Stimulated activated naive B cell treated with anti-CD40 and anti-IgM and Interleukin-4, amounts not matched to agents 10 μg/mL and 1 μg/mL and 100 μg/mL, for 72 hours (primary cell): Measurements from ENCODE around the gene KCNA5.

Source experiments
- ATAC-seq, 2 donors: fragments of 150-1000 bp; cut with Tn5 transposase; replicated peaks; 2 replicates each; pipeline ENCODE4 v1.10.0; 2021; ENCODE audit warnings: moderate library complexity in 1 of 2
- DNase-seq: peaks from one replicate; pipeline ENCODE4 v3.0.0; 2021
- H3K27ac Mint-ChIP-seq: one replicate; pipeline ENCODE4 v1.8.0; 2022; ENCODE audit warnings: mild to moderate bottlenecking, mixed read lengths
- H3K27me3 Mint-ChIP-seq, 2 donors: one replicate each; pipeline ENCODE4 v1.8.0; 2022; ENCODE audit warnings: mixed read lengths in 2 of 2
- H3K36me3 Mint-ChIP-seq, 2 donors: one replicate each; pipeline ENCODE4 v1.8.0; 2022; ENCODE audit warnings: mixed read lengths in 2 of 2, mild to moderate bottlenecking in 1 of 2
- H3K4me1 Mint-ChIP-seq, 2 donors: one replicate each; pipeline ENCODE4 v1.8.0; 2022; ENCODE audit warnings: mixed read lengths in 2 of 2, mild to moderate bottlenecking in 1 of 2
- H3K4me3 Mint-ChIP-seq, 2 donors: one replicate each; pipeline ENCODE4 v1.8.0; 2022; ENCODE audit warnings: mild to moderate bottlenecking in 2 of 2, mixed read lengths in 2 of 2, moderate library complexity in 1 of 2
- H3K9me3 Mint-ChIP-seq, 2 donors: one replicate each; pipeline ENCODE4 v1.8.0; 2022; ENCODE audit warnings: mixed read lengths in 2 of 2, mild to moderate bottlenecking in 1 of 2

Gene KCNA5

DNA sequence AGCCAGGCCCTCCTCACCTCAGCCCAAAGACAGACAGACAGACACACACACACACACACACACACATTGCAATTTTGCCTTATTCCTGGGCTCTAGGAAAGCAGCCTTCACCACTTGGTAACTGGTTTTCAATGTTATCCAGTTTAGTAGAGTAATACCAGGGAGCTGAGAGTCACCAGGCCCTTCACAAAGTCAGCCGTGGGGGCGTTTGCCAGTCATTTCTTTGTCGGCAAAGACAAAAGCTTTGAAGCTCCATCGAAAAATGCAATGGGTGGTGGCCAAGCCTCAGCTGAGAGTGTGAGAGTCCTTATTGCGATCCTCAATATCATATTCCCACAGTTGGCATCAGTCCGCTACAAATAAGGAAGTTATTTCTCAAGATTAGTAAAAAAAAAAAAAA lies 8.1 kb upstream of the KCNA5 start:
- Mint-ChIP-seq H3K4me1 (peaks cover 5 to 10% of the 10 kb centered on the region in 2 donors), H3K27me3 (peaks cover 16 to 20% of the 10 kb centered on the region in 2 donors), H3K9me3 (no peaks in the 10 kb centered on the region), H3K36me3 (no peaks in the 10 kb centered on the region), H3K27ac (no peak overlapping the region), H3K4me3 (no peak overlapping the region)
- ATAC-seq (no peak), DNase-seq (no peak)

DNA sequence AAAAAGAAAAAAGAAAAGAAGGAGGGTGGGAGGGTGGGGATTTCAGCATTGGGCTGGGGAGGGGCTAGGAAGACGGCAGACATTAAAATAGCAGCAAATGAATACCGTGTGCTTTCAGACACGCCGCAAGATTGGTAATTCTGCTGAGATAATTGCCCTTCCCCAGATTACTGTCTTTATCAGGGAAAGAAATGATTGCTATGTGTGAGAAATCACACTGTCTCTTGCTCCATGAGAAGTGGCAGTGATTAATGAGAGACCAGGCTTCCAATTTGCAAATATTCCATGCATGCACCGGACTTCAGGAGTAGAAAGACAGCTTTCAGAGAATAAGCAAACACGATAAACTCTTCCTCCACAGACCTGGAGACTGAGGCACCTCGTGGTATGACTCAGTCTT lies 7.6 kb upstream of the KCNA5 start:
- no peak overlapping the region for H3K27ac Mint-ChIP-seq
- H3K36me3 Mint-ChIP-seq = no peaks in the 10 kb centered on the region
- ATAC-seq (no peak), DNase-seq (no peak)
- H3K4me1 Mint-ChIP-seq = peaks cover 5 to 12% of the 10 kb centered on the region in 2 donors
- H3K4me3 Mint-ChIP-seq = no peak overlapping the region
- H3K9me3 Mint-ChIP-seq = peaks cover under 1 to 2% of the 10 kb centered on the region in 2 donors
- peaks cover 19 to 20% of the 10 kb centered on the region in 2 donors for H3K27me3 Mint-ChIP-seq

DNA sequence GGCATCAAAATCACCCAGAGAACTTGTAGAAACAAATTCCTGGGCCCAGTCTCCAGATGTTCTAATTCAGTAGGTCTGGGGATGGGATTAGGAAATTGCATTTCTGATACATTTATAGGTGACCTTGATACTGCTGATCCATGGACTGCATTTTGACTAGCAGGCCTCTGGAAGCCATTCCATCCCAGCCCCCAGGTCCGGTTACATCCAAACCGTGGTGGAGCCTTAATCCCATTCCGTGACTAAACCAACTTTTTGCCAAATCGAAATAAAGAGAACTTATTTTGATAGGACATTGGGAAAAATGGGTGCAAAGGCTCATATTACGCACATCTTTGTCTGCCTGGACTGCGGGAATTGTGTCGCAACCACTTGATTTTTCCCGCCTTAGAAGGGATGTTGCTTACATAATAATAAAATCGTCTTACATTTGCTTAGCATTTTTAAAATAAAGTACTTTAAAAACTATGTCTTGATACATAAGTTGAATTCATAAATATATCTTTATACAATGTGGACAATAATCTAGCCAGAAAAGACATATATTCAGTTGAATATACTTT lies 5.8 kb upstream of the KCNA5 start:
- ATAC-seq (no peak), DNase-seq (no peak)
- peaks cover 3 to 4% of the 10 kb centered on the region in 2 donors for H3K9me3 Mint-ChIP-seq
- H3K27ac Mint-ChIP-seq = no peak overlapping the region
- H3K27me3 Mint-ChIP-seq = peaks cover 18 to 19% of the 10 kb centered on the region in 2 donors
- no peaks in the 10 kb centered on the region for H3K36me3 Mint-ChIP-seq
- no peak overlapping the region for H3K4me3 Mint-ChIP-seq
- peaks cover 13 to 20% of the 10 kb centered on the region in 2 donors for H3K4me1 Mint-ChIP-seq

GRCh38 chr12:5038781-5039311 lies 4.8 kb upstream of the KCNA5 start:
- no peak overlapping the region for H3K27ac Mint-ChIP-seq
- H3K4me1 Mint-ChIP-seq = peaks cover 16 to 29% of the 10 kb centered on the region in 2 donors
- H3K36me3 Mint-ChIP-seq = peaks cover 0 to under 1% of the 10 kb centered on the region in 2 donors
- no peak for DNase-seq
- peaks cover 22 to 26% of the 10 kb centered on the region in 2 donors for H3K27me3 Mint-ChIP-seq
- ATAC-seq = no peak
- no peak overlapping the region for H3K4me3 Mint-ChIP-seq
- H3K9me3 Mint-ChIP-seq = peaks cover 3 to 4% of the 10 kb centered on the region in 2 donors

DNA sequence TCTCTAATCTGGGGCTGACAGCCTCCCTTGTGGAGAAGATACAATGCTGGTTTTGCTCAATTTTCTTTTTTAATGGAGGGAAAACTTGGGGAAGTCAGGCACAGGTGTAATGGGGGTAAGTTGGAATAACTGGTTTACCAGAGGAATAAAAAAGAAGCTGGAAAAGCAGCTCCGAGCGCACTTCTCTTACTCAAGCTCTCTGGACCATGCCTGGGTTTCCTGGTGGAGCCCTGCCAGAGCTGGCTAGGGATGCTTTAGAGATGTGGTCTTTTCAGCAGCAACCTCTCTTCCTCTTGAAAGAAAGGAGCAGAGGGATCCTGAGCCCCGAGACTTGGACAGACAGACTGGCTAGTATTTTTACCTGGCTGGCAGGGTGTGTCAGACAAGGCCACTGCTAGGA lies 3.9 kb upstream of the KCNA5 start:
- peaks cover 0 to 1% of the 10 kb centered on the region in 2 donors for H3K36me3 Mint-ChIP-seq
- no peak for DNase-seq
- H3K27me3 Mint-ChIP-seq = peaks cover 22 to 33% of the 10 kb centered on the region in 2 donors
- ATAC-seq = no peak
- no peak overlapping the region for H3K4me3 Mint-ChIP-seq
- H3K9me3 Mint-ChIP-seq = peaks cover 3 to 4% of the 10 kb centered on the region in 2 donors
- peaks cover 14 to 27% of the 10 kb centered on the region in 2 donors for H3K4me1 Mint-ChIP-seq
- no peak overlapping the region for H3K27ac Mint-ChIP-seq

DNA sequence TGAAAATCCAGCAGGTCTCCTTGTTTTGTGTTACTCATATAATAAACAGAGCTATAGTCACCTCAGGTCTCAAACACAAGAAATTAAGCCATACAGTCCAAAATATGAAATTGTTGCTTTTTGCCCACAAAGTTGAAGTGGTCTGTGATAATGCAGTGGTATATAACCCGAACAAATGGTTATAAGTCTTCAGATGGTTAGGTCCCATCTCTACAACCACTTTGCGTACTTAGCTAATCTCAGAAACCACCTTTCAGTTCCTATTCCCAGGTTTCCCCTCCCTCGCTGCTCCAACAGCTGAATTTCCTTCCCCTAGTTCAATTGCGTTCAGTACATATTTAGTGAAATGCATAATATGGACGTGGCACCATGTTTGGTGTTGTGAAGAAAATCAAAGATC lies 3.3 kb upstream of the KCNA5 start:
- H3K4me1 Mint-ChIP-seq = peaks cover 19 to 32% of the 10 kb centered on the region in 2 donors
- peaks cover 27 to 39% of the 10 kb centered on the region in 2 donors for H3K27me3 Mint-ChIP-seq
- no peak overlapping the region for H3K27ac Mint-ChIP-seq
- ATAC-seq (no peak), DNase-seq (no peak)
- H3K4me3 Mint-ChIP-seq = no peak overlapping the region
- peaks cover 6 to 9% of the 10 kb centered on the region in 2 donors for H3K9me3 Mint-ChIP-seq
- peaks cover 3 to 5% of the 10 kb centered on the region in 2 donors for H3K36me3 Mint-ChIP-seq

DNA sequence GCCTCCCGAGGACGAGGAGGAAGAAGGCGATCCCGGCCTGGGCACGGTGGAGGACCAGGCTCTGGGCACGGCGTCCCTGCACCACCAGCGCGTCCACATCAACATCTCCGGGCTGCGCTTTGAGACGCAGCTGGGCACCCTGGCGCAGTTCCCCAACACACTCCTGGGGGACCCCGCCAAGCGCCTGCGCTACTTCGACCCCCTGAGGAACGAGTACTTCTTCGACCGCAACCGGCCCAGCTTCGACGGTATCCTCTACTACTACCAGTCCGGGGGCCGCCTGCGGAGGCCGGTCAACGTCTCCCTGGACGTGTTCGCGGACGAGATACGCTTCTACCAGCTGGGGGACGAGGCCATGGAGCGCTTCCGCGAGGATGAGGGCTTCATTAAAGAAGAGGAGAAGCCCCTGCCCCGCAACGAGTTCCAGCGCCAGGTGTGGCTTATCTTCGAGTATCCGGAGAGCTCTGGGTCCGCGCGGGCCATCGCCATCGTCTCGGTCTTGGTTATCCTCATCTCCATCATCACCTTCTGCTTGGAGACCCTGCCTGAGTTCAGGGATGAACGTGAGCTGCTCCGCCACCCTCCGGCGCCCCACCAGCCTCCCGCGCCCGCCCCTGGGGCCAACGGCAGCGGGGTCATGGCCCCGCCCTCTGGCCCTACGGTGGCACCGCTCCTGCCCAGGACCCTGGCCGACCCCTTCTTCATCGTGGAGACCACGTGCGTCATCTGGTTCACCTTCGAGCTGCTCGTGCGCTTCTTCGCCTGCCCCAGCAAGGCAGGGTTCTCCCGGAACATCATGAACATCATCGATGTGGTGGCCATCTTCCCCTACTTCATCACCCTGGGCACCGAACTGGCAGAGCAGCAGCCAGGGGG lies 979 bp downstream of the KCNA5 start:
- H3K4me1 Mint-ChIP-seq = peaks cover 28 to 51% of the 10 kb centered on the region in 2 donors
- DNase-seq (no peak), ATAC-seq (no peak)
- peaks cover 37 to 44% of the 10 kb centered on the region in 2 donors for H3K27me3 Mint-ChIP-seq
- peak overlapping the region; percentile 49 to 54 for H3K4me3 Mint-ChIP-seq
- no peak overlapping the region for H3K27ac Mint-ChIP-seq
- H3K36me3 Mint-ChIP-seq = peaks cover 4 to 9% of the 10 kb centered on the region in 2 donors
- peaks cover 8 to 10% of the 10 kb centered on the region in 2 donors for H3K9me3 Mint-ChIP-seq

DNA sequence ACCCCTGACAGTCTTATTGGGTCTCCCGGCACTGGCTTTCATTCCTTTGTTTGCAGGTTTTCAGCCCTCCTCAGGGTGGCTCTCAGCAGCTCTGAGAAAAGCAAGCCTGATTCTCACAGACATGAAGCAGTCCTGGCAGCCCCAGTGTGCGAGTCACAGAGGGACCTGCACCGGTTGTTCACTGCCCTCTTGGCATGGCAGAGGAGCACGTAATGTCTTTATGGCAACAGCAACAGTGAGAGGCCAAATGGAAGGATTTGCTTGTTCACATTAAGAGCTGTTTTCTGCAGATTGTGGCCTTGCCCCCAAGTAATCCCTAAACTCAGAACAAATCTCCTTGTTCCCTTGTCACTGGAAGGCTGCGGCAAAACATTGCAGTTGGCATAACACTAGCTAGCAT lies 3.4 kb downstream of the KCNA5 start:
- peaks cover 38 to 66% of the 10 kb centered on the region in 2 donors for H3K4me1 Mint-ChIP-seq
- no peak for ATAC-seq
- H3K4me3 Mint-ChIP-seq = no peak overlapping the region

DNA sequence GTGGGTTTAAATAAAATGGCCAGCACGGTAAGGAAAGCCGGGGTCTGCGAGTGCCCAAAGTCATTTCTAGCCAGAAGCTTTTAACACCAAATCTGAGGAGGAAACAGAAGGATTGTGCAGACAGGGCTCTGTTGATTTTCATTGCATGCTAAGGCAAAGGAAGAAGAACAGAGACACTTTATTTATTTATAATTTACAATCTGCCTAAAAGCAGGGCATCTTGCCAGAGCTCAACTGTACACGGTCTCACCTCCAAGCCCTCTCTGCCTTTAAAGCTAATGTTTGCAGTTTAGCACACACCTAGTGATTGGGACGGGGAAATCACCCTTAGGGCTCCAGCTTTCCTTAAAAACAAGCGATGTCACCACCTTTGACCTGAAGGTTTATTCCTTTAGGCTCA lies 4.0 kb downstream of the KCNA5 start:
- no peak for ATAC-seq
- Mint-ChIP-seq H3K4me1 (peaks cover 39 to 67% of the 10 kb centered on the region in 2 donors), H3K36me3 (peaks cover 4 to 9% of the 10 kb centered on the region in 2 donors), H3K4me3 (no peak overlapping the region), H3K27me3 (peaks cover 30 to 42% of the 10 kb centered on the region in 2 donors), H3K27ac (no peak overlapping the region), H3K9me3 (peaks cover 5 to 6% of the 10 kb centered on the region in 2 donors)
- no peak for DNase-seq

More for the DNA sequence above, 3.4 kb downstream of the KCNA5 start:
- DNase-seq = no peak
- Mint-ChIP-seq H3K27me3 (peaks cover 30 to 43% of the 10 kb centered on the region in 2 donors), H3K36me3 (peaks cover 4 to 9% of the 10 kb centered on the region in 2 donors), H3K9me3 (peaks cover 5 to 6% of the 10 kb centered on the region in 2 donors), H3K27ac (no peak overlapping the region)

DNA sequence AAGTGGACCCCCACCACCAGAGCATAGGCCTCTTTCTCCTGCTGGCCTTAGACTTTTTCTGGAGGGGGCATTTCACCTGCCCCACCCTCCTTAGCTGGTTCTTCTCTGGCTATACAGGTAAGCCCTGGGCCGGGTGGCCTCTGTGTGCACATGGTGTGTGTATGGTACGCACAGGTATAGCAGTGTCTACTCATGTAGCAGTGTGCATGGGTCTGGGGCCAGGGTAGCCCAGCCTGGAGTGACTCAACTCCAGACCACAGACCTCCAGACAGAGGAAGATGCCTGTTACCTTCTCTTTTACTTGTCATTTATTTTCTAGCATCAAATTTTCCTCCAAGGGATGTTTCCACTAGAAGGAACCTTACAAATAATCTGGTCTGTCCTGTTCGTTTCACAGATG lies 6.9 kb downstream of the KCNA5 start:
- H3K27ac Mint-ChIP-seq = no peak overlapping the region
- H3K27me3 Mint-ChIP-seq = peaks cover 14 to 16% of the 10 kb centered on the region in 2 donors
- no peak overlapping the region for H3K4me3 Mint-ChIP-seq
- H3K36me3 Mint-ChIP-seq = peaks cover 0 to 2% of the 10 kb centered on the region in 2 donors
- H3K4me1 Mint-ChIP-seq = peaks cover 39 to 64% of the 10 kb centered on the region in 2 donors
- H3K9me3 Mint-ChIP-seq = peaks cover 0 to under 1% of the 10 kb centered on the region in 2 donors
- peak; percentile 39 to 47 for ATAC-seq
- DNase-seq = no peak

GRCh38 chr12:5051334-5051733 lies 7.7 kb downstream of the KCNA5 start:
- peak overlapping the region; percentile 1 to 2 for H3K4me3 Mint-ChIP-seq
- DNase-seq (no peak), ATAC-seq (peak; percentile 28 to 45)
- H3K36me3 Mint-ChIP-seq = peaks cover 0 to 1% of the 10 kb centered on the region in 2 donors
- peaks cover 37 to 61% of the 10 kb centered on the region in 2 donors for H3K4me1 Mint-ChIP-seq
- peak overlapping the region; percentile 57 for H3K27ac Mint-ChIP-seq
- H3K27me3 Mint-ChIP-seq = peaks cover 6 to 10% of the 10 kb centered on the region in 2 donors
- H3K9me3 Mint-ChIP-seq = no peaks in the 10 kb centered on the region

- peak overlapping the region; percentile 57 for H3K27ac Mint-ChIP-seq
- no peaks in the 10 kb centered on the region for H3K9me3 Mint-ChIP-seq
- H3K4me1 Mint-ChIP-seq = peaks cover 37 to 61% of the 10 kb centered on the region in 2 donors
- peaks cover 0 to 3% of the 10 kb centered on the region in 2 donors for H3K36me3 Mint-ChIP-seq
- H3K27me3 Mint-ChIP-seq = peaks cover under 1 to 8% of the 10 kb centered on the region in 2 donors
- DNase-seq (no peak), ATAC-seq (peak; percentile 41 to 46)
- H3K4me3 Mint-ChIP-seq = peak overlapping the region; percentile 17 to 45
Observed at GRCh38 chr12:5051913-5052312, 8.2 kb downstream of the KCNA5 start.

GRCh38 chr12:5052348-5052747 lies 8.7 kb downstream of the KCNA5 start:
- H3K27me3 Mint-ChIP-seq = peaks cover 0 to 5% of the 10 kb centered on the region in 2 donors
- peaks cover 37 to 61% of the 10 kb centered on the region in 2 donors for H3K4me1 Mint-ChIP-seq
- ATAC-seq (no peak), DNase-seq (no peak)
- no peak overlapping the region for H3K27ac Mint-ChIP-seq
- H3K4me3 Mint-ChIP-seq = no peak overlapping the region
- no peaks in the 10 kb centered on the region for H3K9me3 Mint-ChIP-seq
- H3K36me3 Mint-ChIP-seq = peaks cover 0 to 3% of the 10 kb centered on the region in 2 donors

DNA sequence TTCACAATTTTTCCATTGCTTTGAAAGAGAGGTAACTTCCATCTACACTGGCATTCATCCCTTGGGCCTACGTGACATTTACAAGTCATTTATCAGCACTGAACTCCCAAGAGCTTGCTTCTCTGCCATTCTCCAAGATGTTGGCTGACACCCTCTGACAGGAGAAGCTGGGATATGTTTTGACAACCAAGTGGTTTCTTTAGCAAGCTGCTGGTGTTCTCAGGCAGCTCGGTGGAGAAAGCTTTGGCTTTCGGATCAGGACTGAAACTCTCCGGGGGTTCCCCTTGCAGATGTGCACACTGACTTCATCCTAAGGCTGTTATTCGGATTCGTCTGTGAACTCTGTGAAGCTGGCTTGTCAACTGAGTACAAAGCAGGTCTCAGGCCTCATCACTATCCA lies 15.7 kb downstream of the KCNA5 start:
- Mint-ChIP-seq H3K9me3 (no peaks in the 10 kb centered on the region), H3K4me3 (no peak overlapping the region), H3K27ac (no peak overlapping the region), H3K27me3 (peaks cover 28 to 42% of the 10 kb centered on the region in 2 donors), H3K36me3 (peaks cover 0 to 3% of the 10 kb centered on the region in 2 donors), H3K4me1 (no peaks in the 10 kb centered on the region)
- ATAC-seq = no peak
- DNase-seq = no peak
